ENCODE data around the gene TMOD2. TPM values are rescaled to one million over a fixed set of nuclear protein-coding genes. Genes with fewer than 3 reads are reported as not detected.

TMOD2 gene
- 14.0 TPM for total RNA-seq

GRCh38 chr15:51750792-51751696 is at the start of gene TMOD2:
TSS of gene TMOD2 (plus strand) at chr15:51751597. CDS start at chr15:51766442, 14,845 bp downstream.
- peak; percentile 40 for DNase-seq (ENCODE audit: low spot score)

- no peak for DNase-seq (ENCODE audit: low spot score)
Measured at GRCh38 chr15:51702710-51703109, 48.7 kb upstream of the TMOD2 start.

GRCh38 chr15:51706291-51706690 is 45.1 kb upstream of the TMOD2 start:
- DNase-seq (ENCODE audit: low spot score), result no peak

- no peak for DNase-seq (ENCODE audit: low spot score)
Measured at GRCh38 chr15:51706926-51707608, 44.3 kb upstream of the TMOD2 start.

- no peak for DNase-seq (ENCODE audit: low spot score)
Measured at GRCh38 chr15:51708013-51708412, 43.4 kb upstream of the TMOD2 start.

GRCh38 chr15:51709031-51709430 is 42.4 kb upstream of the TMOD2 start:
- DNase-seq (ENCODE audit: low spot score), result no peak

GRCh38 chr15:51714162-51714561 is 37.2 kb upstream of the TMOD2 start:
- DNase-seq (ENCODE audit: low spot score), result no peak

GRCh38 chr15:51714911-51715310 is 36.5 kb upstream of the TMOD2 start:
- no peak for DNase-seq (ENCODE audit: low spot score)

- DNase-seq (ENCODE audit: low spot score), result no peak
Measured at GRCh38 chr15:51718219-51718618, 33.2 kb upstream of the TMOD2 start.

GRCh38 chr15:51718746-51719145 is 32.7 kb upstream of the TMOD2 start:
- no peak for DNase-seq (ENCODE audit: low spot score)

GRCh38 chr15:51720201-51720995 is 31.0 kb upstream of the TMOD2 start:
- peak; percentile 23 for DNase-seq (ENCODE audit: low spot score)

GRCh38 chr15:51721199-51721960 is 30.0 kb upstream of the TMOD2 start:
- no peak for DNase-seq (ENCODE audit: low spot score)

GRCh38 chr15:51724199-51724598 is 27.2 kb upstream of the TMOD2 start:
- DNase-seq (ENCODE audit: low spot score), result no peak

GRCh38 chr15:51724673-51725072 is 26.7 kb upstream of the TMOD2 start:
- no peak for DNase-seq (ENCODE audit: low spot score)

- peak; percentile 71 for DNase-seq (ENCODE audit: low spot score)
Measured at GRCh38 chr15:51726302-51727073, 24.9 kb upstream of the TMOD2 start.

GRCh38 chr15:51727141-51727897 is 24.1 kb upstream of the TMOD2 start:
- DNase-seq (ENCODE audit: low spot score), result no peak

GRCh38 chr15:51731549-51732267 is 19.7 kb upstream of the TMOD2 start:
- peak; percentile 29 for DNase-seq (ENCODE audit: low spot score)

- no peak for DNase-seq (ENCODE audit: low spot score)
Measured at GRCh38 chr15:51732646-51733045, 18.8 kb upstream of the TMOD2 start.
